Natural killer cell (primary cell): ENCODE measurements around the gene PREX1. TPM values are rescaled to one million over a fixed set of nuclear protein-coding genes. Genes with fewer than 3 reads are reported as not detected.

Experiments used
- ATAC-seq, 3 donors: fragments of 150-1000 bp in 2 of 3; fragments of 200-7000 bp in 1 of 3; cut with Tn5 transposase; 1 replicate in 1 of 3; 2 replicates in 2 of 3; pipeline ENCODE4 v1.10.0; 2021; ENCODE audit warnings: mild to moderate bottlenecking in 2 of 3, moderate library complexity in 2 of 3
- DNase-seq, 2 donors: peaks; one replicate each; pipeline versions ENCODE4 v3.0.0 to v3.0.0-alpha.2; 2013 to 2021; ENCODE audit warnings: mixed read lengths in 1 of 2
- H3K27ac ChIP-seq: one replicate; pipeline ENCODE4 v1.5.1; 2013; ENCODE audit warnings: mild to moderate bottlenecking, low read length
- H3K27me3 ChIP-seq: one replicate; pipeline ENCODE4 v1.6.1; 2013; ENCODE audit warnings: low read length; ENCODE audit not compliant: control insufficient read depth, insufficient read depth
- H3K36me3 ChIP-seq: one replicate; pipeline ENCODE4 v1.6.1; 2013; ENCODE audit warnings: low read length; ENCODE audit not compliant: control insufficient read depth, insufficient read depth
- H3K4me1 ChIP-seq: one replicate; pipeline ENCODE4 v1.6.1; 2013; ENCODE audit warnings: low read length; ENCODE audit not compliant: control insufficient read depth, insufficient read depth
- H3K4me3 ChIP-seq: one replicate; pipeline ENCODE4 v1.5.1; 2013; ENCODE audit warnings: low read length
- H3K9me3 ChIP-seq: one replicate; pipeline ENCODE4 v1.6.1; 2013; ENCODE audit warnings: low read length; ENCODE audit not compliant: control insufficient read depth, insufficient read depth
- H3K27ac Mint-ChIP-seq, 2 donors: one replicate each; pipeline ENCODE4 v1.8.0; 2022; ENCODE audit warnings: mild to moderate bottlenecking in 2 of 2, mixed read lengths in 2 of 2, moderate library complexity in 1 of 2
- H3K27me3 Mint-ChIP-seq, 2 donors: one replicate each; pipeline ENCODE4 v1.8.0; 2022; ENCODE audit warnings: low read depth in 2 of 2, mixed read lengths in 2 of 2
- H3K36me3 Mint-ChIP-seq: one replicate; pipeline ENCODE4 v1.8.0; 2022; ENCODE audit warnings: mixed read lengths
- H3K4me1 Mint-ChIP-seq, 2 donors: one replicate each; pipeline ENCODE4 v1.8.0; 2022; ENCODE audit warnings: mixed read lengths in 2 of 2
- H3K4me3 Mint-ChIP-seq: one replicate; pipeline ENCODE4 v1.8.0; 2022; ENCODE audit warnings: mild to moderate bottlenecking, moderate library complexity, mixed read lengths
- H3K9me3 Mint-ChIP-seq, 2 donors: one replicate each; pipeline ENCODE4 v1.8.0; 2022; ENCODE audit warnings: mixed read lengths in 2 of 2
- CTCF ChIP-seq: fragments of 200-600 bp; IDR thresholded peaks from one replicate; pipeline ENCODE4 v1.8.0; 2022; ENCODE audit warnings: antibody characterized with exemption
- WGBS: methylation state at CpG from one replicate; pipeline ENCODE4 v1.1.7; 2013; ENCODE audit warnings: missing lambda C conversion rate; ENCODE audit not compliant: insufficient coverage; 5-methylcytosine and 5-hydroxymethylcytosine counted together
- intact Hi-C: fragments of 100-400 bp; cut with micrococcal nuclease; formaldehyde crosslinking; loops from one replicate; pipeline ENCODE4 v1.14.2; 2022
- total RNA-seq, 4 donors: library from RNA; stranded (reverse); fragments of 120-200 nt in 1 of 4; gene quantifications; one replicate each; pipeline versions ENCODE4 v1.2.3 to v1.2.4, GENCODE V29; 2013 to 2022

PREX1 gene
- total RNA-seq, 3 donors from 2014 or later (not counting 1 experiment from before 2014, with no cell fraction given): 382 to 392 (median 389) TPM

DNA sequence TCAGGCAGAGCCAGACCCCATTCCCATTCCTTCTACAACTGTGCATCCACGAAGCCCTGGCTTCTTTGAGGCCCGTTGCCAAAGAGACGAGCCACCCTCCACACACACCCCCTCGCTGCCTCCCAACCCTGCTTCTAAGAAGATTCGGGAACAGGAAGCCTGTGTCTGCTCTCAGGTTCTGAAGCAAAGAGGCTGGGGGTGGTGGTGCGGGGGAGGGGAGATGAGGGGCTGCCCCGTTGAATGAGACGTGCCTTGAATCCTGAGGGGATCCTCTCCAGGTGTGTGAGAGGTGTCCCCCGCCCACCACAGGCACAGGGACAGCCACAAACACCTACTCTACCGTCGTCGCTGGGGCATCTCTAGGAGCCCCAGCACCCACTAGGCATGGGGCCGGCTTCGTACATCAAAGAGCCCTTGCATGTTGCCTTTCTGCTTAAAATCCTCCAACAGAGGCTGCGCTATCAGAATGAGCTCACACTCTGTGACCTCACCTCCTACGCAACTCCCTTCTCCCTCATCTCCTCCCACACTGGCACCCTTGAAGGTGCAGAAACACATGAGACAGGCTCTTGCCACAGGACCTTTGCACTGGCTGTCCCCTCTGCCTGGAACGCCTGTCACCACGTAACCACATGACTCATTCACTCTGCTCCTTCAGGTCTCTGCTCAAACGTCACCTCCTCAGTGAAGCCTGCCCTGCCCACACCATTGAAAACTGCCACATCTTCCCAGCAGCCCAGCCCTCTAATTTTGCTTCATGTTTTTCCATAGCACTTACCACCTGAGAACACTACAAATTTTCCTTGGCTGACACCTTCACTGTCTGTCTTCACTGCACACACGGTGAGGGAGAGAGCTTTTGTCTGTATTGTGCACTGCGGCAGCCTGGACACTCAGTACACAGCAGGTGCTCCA is 58.5 kb downstream of the PREX1 start:
- peaks cover 92 to 94% of the 10 kb centered on the region in 2 donors for H3K4me1 Mint-ChIP-seq
- H3K4me3 ChIP-seq: no peak overlapping the region
- H3K4me3 Mint-ChIP-seq: peak overlapping the region; percentile 55
- 25% methylated on average over 20 of the region's 21 CpGs for WGBS
- H3K27me3 Mint-ChIP-seq: no peaks in the 10 kb centered on the region
- H3K27ac ChIP-seq: peak overlapping the region; percentile 86
- no peaks in the 10 kb centered on the region for H3K36me3 ChIP-seq
- H3K27ac Mint-ChIP-seq: no peak overlapping the region
- no peaks in the 10 kb centered on the region for H3K36me3 Mint-ChIP-seq
- peaks cover 97% of the 10 kb centered on the region for H3K4me1 ChIP-seq
- intact Hi-C loops: loop anchor here (1.0 to 2.0 kb wide), 3 partner anchors 9 to 53 kb away; no protein-coding TSS in a partner anchor
- TF ChIP-seq CTCF: no peak
- peak; percentile 80 to 93 (median 88) for ATAC-seq
- H3K27me3 ChIP-seq: no peaks in the 10 kb centered on the region
- no peaks in the 10 kb centered on the region for H3K9me3 Mint-ChIP-seq
- DNase-seq: peak; percentile 84 to 94
- H3K9me3 ChIP-seq: no peaks in the 10 kb centered on the region

- H3K4me3 Mint-ChIP-seq: peak overlapping the region; percentile 78
- intact Hi-C loops: no loop called here
- Histone ChIP-seq H3K4me1 (peaks cover 97% of the 10 kb centered on the region), H3K36me3 (no peaks in the 10 kb centered on the region), H3K27me3 (no peaks in the 10 kb centered on the region), H3K27ac (peak overlapping the region; percentile 86), H3K9me3 (no peaks in the 10 kb centered on the region), H3K4me3 (no peak overlapping the region)
- H3K36me3 Mint-ChIP-seq: no peaks in the 10 kb centered on the region
- H3K9me3 Mint-ChIP-seq: no peaks in the 10 kb centered on the region
- no peak overlapping the region for H3K27ac Mint-ChIP-seq
- DNase-seq (peak in 1 of 2 donors; percentile 74), ATAC-seq (peak; percentile 9 to 20 (median 11))
- 50% methylated on average over 26 of the region's 27 CpGs for whole genome bisulfite sequencing
- peaks cover 92% of the 10 kb centered on the region in 2 donors for H3K4me1 Mint-ChIP-seq
- no peaks in the 10 kb centered on the region for H3K27me3 Mint-ChIP-seq
- TF ChIP-seq CTCF: no peak
Measured at GRCh38 chr20:48766961-48767960, 60.5 kb downstream of the PREX1 start.

DNA sequence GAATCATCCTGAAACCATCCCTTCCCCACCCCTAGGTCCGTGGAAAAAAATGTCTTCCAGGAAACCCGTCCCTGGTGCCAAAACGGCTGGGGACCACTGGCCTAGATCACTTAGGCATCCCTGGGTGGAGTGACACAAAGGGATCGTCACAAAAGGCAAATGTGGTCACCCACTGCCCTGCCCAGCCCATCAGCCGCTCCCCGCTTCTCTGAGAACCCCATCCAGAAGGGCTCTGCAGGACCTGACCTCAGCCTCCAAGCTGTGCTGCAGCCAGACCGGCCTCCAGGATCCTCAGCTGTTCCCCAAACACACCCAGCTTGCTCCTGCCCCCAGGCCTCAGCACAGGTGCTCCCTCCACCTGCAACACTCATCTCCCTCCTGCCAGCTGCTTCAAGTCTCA is 61.6 kb downstream of the PREX1 start:
- Histone ChIP-seq H3K4me1 (peaks cover 97% of the 10 kb centered on the region), H3K9me3 (no peaks in the 10 kb centered on the region), H3K27me3 (no peaks in the 10 kb centered on the region), H3K4me3 (no peak overlapping the region), H3K27ac (peak overlapping the region; percentile 86), H3K36me3 (no peaks in the 10 kb centered on the region)
- no peaks in the 10 kb centered on the region for H3K36me3 Mint-ChIP-seq
- 59% methylated on average over 7 of the region's 7 CpGs for WGBS
- DNase-seq (no peak), ATAC-seq (no peak)
- H3K27me3 Mint-ChIP-seq: no peaks in the 10 kb centered on the region
- intact Hi-C loops: no loop called here
- H3K27ac Mint-ChIP-seq: no peak overlapping the region
- H3K9me3 Mint-ChIP-seq: no peaks in the 10 kb centered on the region
- TF ChIP-seq CTCF: no peak
- H3K4me3 Mint-ChIP-seq: peak overlapping the region; percentile 68
- peaks cover 93 to 94% of the 10 kb centered on the region in 2 donors for H3K4me1 Mint-ChIP-seq
